SHP77 (cell line): ENCODE data around the gene ATAD3B.
"Not testable (repeated sequence)": the region's sequence is repeated elsewhere in the genome, so short reads cannot be mapped to it uniquely, and the experiment has no call there.

Source experiments
- DNase-seq, 2 experiments: peaks; one replicate each; lab custom pipeline; 2025; lab: John Stamatoyannopoulos, UW

The ATAD3B gene

GRCh38 chr1:1513675-1514074, 42.1 kb downstream of the ATAD3B start:
- DNase-seq, result not testable (repeated sequence)

GRCh38 chr1:1514376-1514775, 42.8 kb downstream of the ATAD3B start:
- not testable (repeated sequence) for DNase-seq

- not testable (repeated sequence) for DNase-seq
These were observed 45.4 kb downstream of the ATAD3B start for GRCh38 chr1:1516923-1517322.

- no peak for DNase-seq
These were observed 46.5 kb downstream of the ATAD3B start for GRCh38 chr1:1517973-1518620.

GRCh38 chr1:1518621-1519007, 47.0 kb downstream of the ATAD3B start:
- not testable (repeated sequence) for DNase-seq

- DNase-seq, result not testable (repeated sequence)
These were observed 48.4 kb downstream of the ATAD3B start for GRCh38 chr1:1519805-1520505.

- no peak for DNase-seq
These were observed 49.8 kb downstream of the ATAD3B start for GRCh38 chr1:1521331-1521730.

- not testable (repeated sequence) for DNase-seq
These were observed 51.0 kb downstream of the ATAD3B start for GRCh38 chr1:1522536-1522935.

- not testable (repeated sequence) for DNase-seq
These were observed 51.7 kb downstream of the ATAD3B start for GRCh38 chr1:1523226-1523625.

- not testable (repeated sequence) for DNase-seq
These were observed 52.1 kb downstream of the ATAD3B start for GRCh38 chr1:1523651-1524050.

GRCh38 chr1:1524750-1525383, 53.3 kb downstream of the ATAD3B start:
- DNase-seq, result not testable (repeated sequence)

- DNase-seq, result not testable (repeated sequence)
These were observed 54.9 kb downstream of the ATAD3B start for GRCh38 chr1:1526476-1526875.

- no peak for DNase-seq
These were observed 55.7 kb downstream of the ATAD3B start for GRCh38 chr1:1527092-1527816.

- no peak for DNase-seq
These were observed 57.0 kb downstream of the ATAD3B start for GRCh38 chr1:1528301-1529267.

- no peak for DNase-seq
These were observed 57.8 kb downstream of the ATAD3B start for GRCh38 chr1:1529321-1529720.

GRCh38 chr1:1529936-1530335, 58.4 kb downstream of the ATAD3B start:
- DNase-seq, result no peak

- DNase-seq, result no peak
These were observed 60.4 kb downstream of the ATAD3B start for GRCh38 chr1:1531947-1532346.

GRCh38 chr1:1533176-1533893, 61.8 kb downstream of the ATAD3B start:
- DNase-seq, result not testable (repeated sequence)

GRCh38 chr1:1533894-1534291, 62.3 kb downstream of the ATAD3B start:
- DNase-seq, result not testable (repeated sequence)

- no peak for DNase-seq
These were observed 63.0 kb downstream of the ATAD3B start for GRCh38 chr1:1534401-1535154.
